GM12873 (cell line): Measurements from ENCODE around the gene DYNLT2.

Source experiments
- TF ChIP-seq, protein P1 (sequence below): IDR thresholded peaks from 2 replicates; pipeline ENCODE4 v1.5.1; 2012; ENCODE audit warnings: low read depth, mild to moderate bottlenecking, moderate library complexity, low read length, control low read depth; ENCODE audit not compliant: insufficient read depth; ENCODE audit errors: missing control alignments

The DYNLT2 gene, protein sequence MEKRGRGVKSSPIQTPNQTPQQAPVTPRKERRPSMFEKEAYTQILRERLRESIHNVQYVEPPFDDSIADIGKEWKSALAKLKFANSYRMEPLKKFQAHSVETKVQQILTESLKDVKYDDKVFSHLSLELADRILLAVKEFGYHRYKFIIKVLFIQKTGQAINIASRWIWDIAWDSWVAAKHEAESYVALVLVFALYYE

DNA sequence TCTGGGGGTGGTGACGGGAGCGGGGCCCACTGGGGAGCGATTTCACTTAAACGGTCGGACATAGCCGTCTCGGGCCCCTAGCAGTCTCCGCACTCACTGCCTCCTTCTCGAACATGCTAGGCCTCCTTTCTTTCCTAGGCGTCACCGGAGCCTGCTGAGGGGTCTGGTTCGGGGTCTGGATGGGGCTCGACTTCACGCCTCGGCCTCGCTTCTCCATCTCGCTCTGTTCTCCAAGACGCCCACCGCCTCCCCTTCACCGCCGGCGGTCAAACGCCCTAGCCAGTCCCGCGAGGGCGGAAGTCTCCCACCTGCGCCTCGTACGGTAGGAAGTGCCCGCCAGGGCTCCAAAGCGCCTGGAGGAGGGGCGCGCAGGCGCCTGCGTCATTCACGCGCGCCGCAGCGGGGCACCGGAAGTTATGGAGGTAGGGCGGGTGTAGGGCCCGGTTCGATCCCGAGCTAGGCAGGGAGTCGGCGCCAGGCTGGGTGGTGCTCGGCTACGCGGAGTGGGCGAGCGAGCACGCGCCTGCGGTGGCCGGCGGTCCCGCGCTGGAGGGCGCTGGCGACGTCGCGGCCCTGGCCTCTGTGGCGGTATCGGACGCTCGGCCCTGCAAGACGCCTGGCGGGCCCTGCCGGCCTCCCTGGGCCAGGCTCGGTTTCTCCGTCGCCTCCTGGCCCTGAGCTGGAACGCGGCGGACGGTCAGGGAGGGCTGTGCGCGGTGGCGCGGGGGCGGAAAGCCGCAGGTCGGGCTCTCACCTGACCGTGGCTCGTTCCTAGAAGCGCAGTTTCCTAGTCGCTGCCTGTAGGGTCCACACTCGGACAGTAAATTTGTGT is at the start of gene DYNLT2, which contains the start of gene ERMARD:
Gene DYNLT2, minus strand, starts transcription at position 331 of the 832 bp plus-strand sequence. Its CDS starts 114 bp downstream, at position 217.
Gene ERMARD, plus strand, starts transcription at position 381 of the 832 bp plus-strand sequence. Its CDS starts 36 bp downstream, at position 417.
- TF ChIP-seq, protein P1, sequence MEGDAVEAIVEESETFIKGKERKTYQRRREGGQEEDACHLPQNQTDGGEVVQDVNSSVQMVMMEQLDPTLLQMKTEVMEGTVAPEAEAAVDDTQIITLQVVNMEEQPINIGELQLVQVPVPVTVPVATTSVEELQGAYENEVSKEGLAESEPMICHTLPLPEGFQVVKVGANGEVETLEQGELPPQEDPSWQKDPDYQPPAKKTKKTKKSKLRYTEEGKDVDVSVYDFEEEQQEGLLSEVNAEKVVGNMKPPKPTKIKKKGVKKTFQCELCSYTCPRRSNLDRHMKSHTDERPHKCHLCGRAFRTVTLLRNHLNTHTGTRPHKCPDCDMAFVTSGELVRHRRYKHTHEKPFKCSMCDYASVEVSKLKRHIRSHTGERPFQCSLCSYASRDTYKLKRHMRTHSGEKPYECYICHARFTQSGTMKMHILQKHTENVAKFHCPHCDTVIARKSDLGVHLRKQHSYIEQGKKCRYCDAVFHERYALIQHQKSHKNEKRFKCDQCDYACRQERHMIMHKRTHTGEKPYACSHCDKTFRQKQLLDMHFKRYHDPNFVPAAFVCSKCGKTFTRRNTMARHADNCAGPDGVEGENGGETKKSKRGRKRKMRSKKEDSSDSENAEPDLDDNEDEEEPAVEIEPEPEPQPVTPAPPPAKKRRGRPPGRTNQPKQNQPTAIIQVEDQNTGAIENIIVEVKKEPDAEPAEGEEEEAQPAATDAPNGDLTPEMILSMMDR, result peak; percentile 25

DNA sequence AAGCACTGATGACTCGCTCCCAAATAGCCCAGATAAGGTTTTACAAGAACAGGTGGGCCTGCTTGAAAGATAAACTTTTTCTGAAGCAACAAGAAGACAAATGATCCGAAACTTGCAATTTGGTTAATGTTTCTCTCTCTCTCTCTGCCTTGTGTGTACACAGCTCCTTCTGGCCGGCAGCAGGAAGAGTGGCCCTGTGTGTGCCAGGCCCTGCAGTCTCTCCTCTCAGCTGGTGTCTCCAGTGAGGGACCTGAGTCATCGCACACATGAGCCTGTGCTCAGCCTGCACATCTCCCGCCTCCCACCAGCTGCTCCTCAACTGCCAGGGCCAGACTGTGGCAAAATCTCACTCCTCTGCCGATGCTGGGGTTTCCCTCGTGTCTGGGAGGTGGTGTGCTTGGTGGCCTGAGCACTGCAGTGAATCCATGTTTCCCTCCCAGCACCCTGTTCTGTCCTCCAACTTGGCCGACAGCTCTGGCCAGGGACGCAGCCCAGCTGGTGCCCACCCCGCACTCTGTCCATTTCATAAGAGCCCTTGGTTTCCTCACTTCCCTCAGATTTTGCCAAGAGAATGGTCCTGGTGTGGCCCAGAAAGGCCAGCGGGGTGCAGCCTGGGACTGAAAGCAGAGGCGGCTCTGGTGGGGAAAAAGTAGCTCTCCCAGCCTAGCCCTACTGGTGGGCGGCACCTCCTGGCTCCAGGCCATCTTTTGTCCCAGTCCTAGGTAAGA is 49.5 kb upstream of the DYNLT2 start:
- TF ChIP-seq, protein P1, result no peak

DNA sequence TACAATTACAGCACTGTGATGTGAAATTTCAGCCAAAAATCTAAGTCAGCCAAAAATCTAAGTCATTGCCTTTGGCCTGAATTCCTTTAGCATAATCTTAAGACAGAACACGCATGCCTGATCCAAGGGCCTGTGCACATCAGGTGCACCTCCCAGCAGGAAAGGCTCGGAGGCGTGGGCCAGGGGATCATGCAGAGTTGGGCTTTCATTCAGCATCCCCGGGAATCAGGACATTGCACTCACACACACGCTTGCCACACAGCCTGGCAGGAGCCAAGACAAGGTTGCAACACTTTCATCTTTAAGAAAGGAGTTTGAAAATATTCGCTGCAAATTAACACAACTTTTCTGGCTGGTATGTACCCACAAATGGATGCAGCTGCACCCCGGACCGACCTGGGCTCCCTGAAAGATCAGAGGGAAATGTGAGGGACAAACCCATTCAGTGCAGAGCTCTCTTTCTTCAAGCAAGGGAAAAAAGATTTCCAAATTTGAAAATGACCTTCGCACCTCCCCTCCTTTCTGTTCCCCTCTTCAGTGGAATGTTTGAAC is 48.8 kb upstream of the DYNLT2 start:
- TF ChIP-seq, protein P1, result no peak

DNA sequence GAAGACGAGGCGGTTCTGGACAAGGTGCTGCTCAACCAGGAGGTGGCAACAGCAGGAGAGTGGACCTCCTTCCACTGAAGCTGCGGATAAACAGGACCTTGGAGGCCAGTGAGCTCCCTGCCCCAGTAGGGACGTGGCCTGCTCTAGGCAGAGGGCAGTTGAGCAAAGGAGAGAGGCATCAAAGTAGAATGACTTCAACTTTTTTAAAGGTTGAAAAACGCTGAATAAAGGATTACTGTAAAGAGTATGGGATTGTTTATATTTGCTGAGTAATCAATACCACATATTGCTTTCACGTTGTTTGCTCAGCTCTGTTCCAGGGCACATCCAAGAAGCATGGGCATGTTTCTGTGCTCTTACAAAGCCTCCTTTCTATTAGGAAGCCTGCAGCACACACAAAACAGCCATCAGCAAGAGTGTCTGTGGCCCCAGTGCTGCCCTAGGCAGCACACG is 48.1 kb upstream of the DYNLT2 start:
- TF ChIP-seq, protein P1, result no peak

DNA sequence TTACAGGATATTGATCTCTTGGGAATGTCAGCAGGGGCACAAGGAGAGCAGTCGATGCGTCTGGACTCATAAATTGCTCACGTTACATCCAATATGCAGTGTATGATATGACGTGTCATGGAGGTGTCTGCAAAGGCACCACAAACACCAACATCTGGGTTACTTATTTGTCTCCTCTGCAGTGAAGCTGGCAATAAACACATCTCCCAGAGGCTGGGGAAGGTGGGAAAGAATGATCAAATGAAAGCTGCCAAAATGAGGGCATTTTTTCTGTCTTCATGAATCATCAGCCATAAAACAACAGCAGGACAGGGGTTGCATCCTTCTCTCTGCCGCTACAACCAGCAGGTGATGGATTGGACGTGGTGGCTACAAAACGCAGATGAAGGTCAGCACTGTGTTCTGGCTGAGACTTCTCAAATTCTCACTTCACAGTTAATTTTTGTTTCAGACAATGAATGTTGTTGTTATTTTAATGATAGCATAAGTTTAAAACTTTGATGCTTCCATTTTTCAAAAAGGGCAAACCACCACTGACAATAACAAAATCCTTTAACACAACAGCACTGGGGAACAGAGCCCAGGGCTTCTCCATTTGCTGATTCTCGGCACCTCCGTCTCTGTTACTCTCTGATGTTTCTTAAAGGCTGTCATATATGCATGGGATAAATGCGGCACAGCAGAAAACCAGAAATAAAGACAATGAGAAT is 47.5 kb upstream of the DYNLT2 start:
- TF ChIP-seq, protein P1, result no peak

DNA sequence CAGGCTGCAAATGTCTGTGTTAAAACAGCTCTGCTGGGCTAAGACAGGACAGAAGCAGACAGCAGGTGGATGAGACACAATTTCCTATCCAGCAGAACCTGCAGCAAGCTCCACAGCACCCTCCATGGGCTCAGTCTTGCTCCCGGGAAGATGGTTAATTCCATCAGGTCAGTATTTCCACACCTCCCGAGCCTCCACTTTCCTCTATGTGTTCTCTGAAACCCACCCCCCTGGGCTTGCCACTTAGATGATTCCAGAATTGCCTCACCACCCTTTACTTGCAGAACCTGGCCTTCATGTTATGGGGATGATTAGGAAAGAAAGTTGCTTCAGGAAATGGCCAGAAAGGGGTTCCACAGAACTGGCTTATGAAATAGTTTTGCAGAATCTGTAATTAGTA is 43.8 kb upstream of the DYNLT2 start:
- TF ChIP-seq, protein P1, result no peak
